SIG-M5 treated with dmso at 0.1 percent for 504 hours (cell line): ENCODE data around the gene WDR36.

Experiments used
- DNase-seq: peaks from one replicate; lab custom pipeline; 2025; ENCODE audit not compliant: unreplicated experiment; lab: John Stamatoyannopoulos, UW

The WDR36 gene

GRCh38 chr5:111099058-111099778, 7.1 kb downstream of the WDR36 start:
- no peak for DNase-seq

GRCh38 chr5:111106320-111106948, 14.3 kb downstream of the WDR36 start:
- DNase-seq, result no peak

DNA sequence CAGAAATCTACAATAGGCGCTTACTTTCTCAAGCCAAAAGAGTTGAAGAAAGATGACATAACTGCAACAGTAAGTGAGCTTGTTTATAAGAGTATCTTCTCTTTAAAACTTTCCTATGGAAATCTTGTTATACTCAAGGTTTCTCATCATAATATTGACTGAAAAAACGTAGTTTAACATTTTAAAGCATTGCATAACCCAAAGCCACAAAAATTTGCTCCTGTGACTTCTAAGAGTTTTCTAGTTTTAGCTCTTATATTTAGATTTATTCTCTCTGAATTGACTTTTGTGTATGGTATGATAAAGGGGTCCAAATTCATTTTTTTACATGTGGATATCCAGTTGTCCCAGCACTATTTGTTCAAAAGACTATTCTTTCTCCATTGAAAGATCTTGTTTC, 15.2 kb downstream of the WDR36 start:
- DNase-seq, result no peak

GRCh38 chr5:111111956-111112355, 19.8 kb downstream of the WDR36 start:
- DNase-seq, result no peak

GRCh38 chr5:111113678-111114077, 21.5 kb downstream of the WDR36 start:
- no peak for DNase-seq

GRCh38 chr5:111115229-111115628, 23.1 kb downstream of the WDR36 start:
- no peak for DNase-seq

DNA sequence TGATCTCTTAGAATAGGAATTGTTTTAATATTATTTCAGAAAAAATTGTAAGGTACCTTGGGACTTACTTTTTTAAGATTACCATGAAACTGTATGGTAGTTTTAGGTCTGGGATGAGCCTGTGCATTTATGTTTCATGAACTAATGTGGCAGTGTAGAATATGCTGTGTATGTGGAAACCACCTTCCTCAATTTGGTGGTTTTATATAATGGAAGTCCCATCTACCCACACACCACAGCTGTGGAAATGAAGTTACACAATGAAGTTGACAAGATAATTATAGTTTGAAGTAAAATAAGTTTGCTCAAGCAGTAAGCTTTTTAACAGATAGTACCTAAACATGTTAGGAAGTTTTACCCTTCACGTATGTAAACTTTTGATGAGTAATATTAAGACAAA, 24.4 kb downstream of the WDR36 start:
- DNase-seq, result peak; percentile 77

GRCh38 chr5:111117136-111117535, 25.0 kb downstream of the WDR36 start:
- no peak for DNase-seq

- DNase-seq, result no peak
Observed at GRCh38 chr5:111119221-111119620, 27.1 kb downstream of the WDR36 start.

DNA sequence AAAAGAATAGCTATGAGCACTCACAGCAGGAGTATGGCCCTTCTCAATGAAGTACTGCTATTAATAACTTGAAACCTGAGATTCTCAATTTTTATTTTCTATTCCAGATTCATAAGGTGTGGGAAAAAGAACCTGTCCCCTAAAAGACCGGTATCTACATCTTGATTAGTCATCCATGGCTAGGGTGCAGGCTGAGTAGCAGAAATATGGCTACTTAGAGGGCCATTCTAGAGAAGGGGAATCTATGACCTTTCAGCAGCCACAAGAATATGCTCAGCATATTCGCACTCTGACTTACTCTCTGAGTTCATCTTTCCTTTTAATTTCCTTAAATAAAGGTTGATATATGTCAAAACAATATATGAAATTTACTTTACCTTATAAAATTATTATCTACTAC, 27.7 kb downstream of the WDR36 start:
- DNase-seq, result no peak

- no peak for DNase-seq
Observed at GRCh38 chr5:111120911-111121310, 28.8 kb downstream of the WDR36 start.

DNA sequence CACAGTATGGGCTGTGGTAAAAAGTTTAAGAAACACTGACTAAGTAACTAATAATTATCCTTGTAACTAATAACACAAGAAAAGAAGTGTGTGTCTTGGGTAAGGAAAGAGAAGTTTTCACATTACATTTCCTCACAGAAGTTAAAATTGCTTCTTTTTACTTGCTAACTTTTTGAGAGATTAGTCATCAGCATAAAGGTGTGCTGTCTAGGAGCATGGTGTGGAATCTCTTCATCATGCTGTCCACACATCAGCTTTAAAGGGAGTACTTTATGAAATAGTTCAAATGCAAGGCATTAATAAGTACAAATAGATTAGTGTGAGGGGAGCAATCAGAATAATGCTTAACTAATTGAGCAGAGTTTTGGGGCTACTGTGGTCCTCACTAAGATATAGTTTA, 29.8 kb downstream of the WDR36 start:
- DNase-seq, result no peak

- no peak for DNase-seq
Observed at GRCh38 chr5:111122398-111122797, 30.2 kb downstream of the WDR36 start.

- DNase-seq, result no peak
Observed at GRCh38 chr5:111124793-111125192, 32.6 kb downstream of the WDR36 start.

GRCh38 chr5:111126896-111127295, 34.7 kb downstream of the WDR36 start:
- DNase-seq, result no peak

GRCh38 chr5:111127453-111128195, 35.5 kb downstream of the WDR36 start:
- no peak for DNase-seq

GRCh38 chr5:111129938-111130337, 37.8 kb downstream of the WDR36 start:
- DNase-seq, result no peak

DNA sequence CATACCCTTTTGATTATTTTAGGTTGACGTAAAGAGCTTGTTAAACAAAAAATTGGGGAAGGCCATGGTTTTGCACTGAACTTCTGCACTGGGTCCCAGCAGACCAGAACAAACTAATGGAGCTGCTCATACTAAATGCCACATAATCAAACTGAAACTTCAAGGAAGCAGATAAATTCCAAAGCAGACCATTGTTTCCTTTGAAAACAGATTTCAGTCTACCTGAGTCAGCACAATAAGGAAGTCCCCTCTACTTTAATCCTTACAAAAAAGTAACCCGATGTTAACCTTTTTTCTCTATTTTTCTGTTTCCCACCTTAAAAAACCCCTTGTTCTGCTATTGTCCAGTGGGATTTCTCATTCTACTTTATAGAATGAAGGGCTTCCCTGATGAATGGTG, 39.2 kb downstream of the WDR36 start:
- no peak for DNase-seq

GRCh38 chr5:111132076-111132475, 39.9 kb downstream of the WDR36 start:
- no peak for DNase-seq

DNA sequence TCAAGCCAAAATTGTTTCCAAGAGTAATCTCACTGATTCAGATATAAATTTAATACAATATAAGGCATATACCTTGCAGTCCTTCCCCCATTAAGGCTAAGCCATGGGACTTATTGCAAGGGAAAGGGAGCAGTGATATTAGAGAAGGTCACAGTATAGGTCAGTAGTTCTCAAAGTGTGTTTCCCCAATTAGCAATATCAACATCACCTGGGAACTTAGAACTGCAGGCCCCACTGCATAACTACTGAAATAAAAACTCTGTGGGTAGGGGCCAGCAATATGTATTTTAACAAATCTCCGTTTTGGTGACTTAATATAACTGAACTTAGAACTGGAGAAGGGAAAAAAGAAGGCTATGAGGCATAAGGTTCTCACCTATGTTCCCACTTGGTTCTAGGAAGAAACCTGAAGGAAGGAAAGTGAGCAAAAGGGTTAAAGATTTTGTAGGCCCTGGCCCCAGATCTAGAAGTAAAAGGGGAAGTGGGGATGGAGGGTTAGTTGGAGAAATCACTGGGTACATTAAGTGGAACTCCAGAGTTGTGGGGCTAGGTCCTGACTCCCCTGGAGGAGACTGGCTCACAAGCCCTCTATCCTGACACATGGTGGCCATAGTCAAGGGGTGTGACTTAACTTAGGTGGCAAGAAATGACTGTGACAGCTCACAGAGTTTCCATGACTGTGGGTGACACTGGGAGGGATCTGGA, 40.7 kb downstream of the WDR36 start:
- peak; percentile 26 for DNase-seq

GRCh38 chr5:111133436-111133751, 41.2 kb downstream of the WDR36 start:
- no peak for DNase-seq

DNA sequence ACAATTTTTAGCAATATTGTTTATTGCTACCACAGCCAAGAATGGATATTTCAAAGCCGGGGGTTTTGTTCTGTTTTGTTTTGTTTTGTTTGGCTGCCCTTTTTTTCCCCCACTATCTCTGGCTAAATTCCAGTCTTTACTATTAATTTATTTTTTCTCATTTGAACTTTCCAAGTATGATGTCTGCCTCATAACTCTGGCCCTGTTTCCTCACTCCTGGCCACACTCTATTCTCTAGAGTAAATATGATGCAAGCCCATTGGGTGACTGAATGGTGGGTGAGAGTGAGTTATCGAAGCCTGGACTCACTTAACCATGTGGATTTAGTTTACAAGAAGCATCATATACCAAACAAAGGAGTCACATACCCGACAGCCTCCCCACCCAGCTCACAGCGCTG, 41.9 kb downstream of the WDR36 start:
- DNase-seq, result no peak
